GM12873 (cell line): ENCODE measurements around the gene B4GALT3.

Experiments used
- CTCF ChIP-seq: IDR thresholded peaks from 2 replicates; pipeline ENCODE4 v1.5.1; 2012; ENCODE audit warnings: low read depth, mild to moderate bottlenecking, moderate library complexity, low read length, control low read depth; ENCODE audit not compliant: insufficient read depth; ENCODE audit errors: missing control alignments

B4GALT3 gene

DNA sequence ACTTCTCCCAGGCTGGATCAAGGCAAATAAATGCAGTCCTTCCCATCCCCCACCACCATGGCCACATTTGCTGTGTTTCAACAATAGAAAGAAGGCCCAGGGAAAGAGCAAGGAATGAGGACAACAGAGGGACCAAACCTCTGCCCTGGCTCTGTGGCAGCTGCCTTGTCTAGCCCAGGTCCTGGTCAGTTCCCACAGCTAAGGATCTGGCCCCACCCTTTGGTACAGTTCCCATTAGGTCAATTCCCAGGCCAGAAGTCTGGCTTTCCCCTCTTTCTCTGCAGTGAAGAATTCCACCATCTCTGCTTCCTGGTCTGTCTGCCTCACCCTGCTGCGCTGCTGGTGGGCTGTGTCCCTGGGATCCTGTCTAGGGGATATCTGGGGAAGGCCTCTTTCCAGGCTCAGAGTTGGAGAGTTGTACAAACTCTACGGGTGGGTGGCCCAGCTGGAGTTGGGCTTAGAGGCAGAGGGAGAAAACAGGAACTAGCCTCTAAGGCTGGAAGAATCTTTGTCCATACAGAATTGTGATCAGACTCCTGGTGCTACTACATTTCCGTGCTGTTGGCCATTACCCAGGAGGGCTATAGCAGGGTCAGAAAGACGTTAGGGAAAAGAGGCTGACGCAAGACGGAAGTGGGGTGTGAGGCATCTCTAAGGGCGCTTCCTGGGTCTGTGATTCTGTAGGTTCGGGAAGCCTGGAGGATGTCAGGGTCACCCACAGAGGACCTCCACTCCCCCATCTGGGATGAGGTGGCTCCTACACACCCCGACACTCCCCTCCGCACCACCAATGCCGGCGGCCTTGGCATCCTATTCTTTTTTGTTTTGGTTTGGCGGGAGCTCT is 23.9 kb upstream of the B4GALT3 start:
- no peak for TF ChIP-seq CTCF

DNA sequence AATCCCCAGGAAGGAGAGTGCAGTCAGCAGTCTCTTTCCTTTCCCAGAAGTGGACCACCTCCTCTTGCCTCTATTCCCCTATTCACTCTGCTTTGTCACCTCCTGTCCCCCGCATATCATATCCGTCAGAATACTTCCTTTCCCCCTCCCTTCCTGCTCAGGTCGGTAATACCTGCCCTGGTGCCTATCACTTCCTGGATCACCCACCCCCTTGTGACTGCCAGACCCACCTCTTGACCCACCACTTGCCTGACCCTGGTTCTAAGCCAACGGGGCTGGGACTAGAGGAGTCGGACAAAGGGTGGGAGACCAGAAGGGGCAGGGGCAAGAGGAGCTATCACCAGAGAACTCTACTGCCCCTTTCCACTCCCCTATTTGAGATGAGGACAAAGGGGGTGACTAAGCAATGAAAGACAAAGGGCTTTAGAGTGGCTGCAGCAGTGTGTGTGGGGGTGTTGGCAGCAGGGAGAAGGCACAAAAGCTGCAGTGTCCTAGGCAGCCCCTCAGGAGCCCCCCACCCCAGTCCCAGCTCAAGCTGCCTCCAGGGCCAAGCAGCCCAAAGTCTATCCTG is 23.2 kb upstream of the B4GALT3 start:
- no peak for TF ChIP-seq CTCF

DNA sequence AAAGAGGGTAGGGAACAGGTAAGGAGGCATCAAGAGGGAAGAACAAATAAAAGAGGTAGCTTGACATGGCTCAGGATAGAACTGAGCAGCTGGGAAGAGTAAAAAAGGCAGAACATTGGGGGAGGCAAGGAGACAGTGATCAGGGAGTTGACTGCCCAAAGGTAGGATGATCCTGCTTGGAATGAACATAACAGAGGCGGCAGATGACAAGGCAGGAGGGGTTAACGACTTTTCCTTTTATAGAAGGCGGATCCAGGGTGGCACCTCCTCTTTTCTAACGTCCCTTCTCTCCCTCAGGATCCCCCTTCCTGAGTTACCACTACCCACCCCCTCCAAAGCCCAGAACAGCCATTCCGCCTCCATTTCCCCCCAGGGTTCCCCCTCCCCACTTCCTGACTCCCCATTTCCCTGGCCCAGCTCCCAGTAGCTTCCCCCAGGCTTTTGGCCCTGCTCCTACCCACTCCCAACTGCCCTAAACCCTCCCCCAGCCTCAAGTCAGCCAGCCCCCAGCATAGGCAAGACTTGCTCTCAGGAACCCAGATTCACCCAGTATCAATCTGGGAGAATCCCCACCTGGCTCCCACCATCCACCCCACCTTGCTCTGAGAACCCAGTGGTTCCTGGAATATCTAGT is 22.3 kb upstream of the B4GALT3 start:
- no peak for TF ChIP-seq CTCF

DNA sequence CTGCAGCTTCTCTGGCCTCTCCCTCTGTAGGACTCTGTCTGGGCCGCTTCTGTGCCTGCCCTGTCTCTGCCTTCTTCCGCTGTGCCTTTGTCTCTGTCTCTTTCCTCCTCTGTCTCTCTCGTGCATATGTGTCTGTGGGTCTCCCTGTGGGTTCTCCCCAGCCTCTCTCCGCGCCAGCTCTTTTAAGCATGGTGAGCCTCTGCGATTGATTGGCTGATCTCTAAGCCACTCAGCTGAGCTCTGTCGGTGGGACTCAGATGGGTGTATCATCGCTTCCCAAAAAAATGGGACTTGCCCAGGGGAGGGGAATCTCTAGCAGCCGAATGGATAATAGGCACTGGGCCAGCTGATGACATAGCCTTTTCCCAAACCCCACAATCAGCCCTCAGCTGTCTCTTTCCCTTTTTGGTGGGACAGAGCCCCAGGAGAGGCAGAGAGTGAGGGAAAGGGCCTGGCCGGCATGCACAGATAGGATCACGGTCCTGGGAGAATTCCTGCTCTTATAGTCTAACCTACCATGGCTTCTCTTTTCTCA is 21.7 kb upstream of the B4GALT3 start, which contains the start of gene ADAMTS4:
Gene ADAMTS4, minus strand, starts transcription at position 158 of the 535 bp plus-strand sequence. CDS start 427 bp downstream, outside the sequence.
- no peak for TF ChIP-seq CTCF

GRCh38 chr1:161198194-161198896 is 21.0 kb upstream of the B4GALT3 start:
- no peak for TF ChIP-seq CTCF

GRCh38 chr1:161197560-161198193 is 20.4 kb upstream of the B4GALT3 start:
- no peak for TF ChIP-seq CTCF
